ENCODE data around the gene RRAGD.

Gene RRAGD, protein sequence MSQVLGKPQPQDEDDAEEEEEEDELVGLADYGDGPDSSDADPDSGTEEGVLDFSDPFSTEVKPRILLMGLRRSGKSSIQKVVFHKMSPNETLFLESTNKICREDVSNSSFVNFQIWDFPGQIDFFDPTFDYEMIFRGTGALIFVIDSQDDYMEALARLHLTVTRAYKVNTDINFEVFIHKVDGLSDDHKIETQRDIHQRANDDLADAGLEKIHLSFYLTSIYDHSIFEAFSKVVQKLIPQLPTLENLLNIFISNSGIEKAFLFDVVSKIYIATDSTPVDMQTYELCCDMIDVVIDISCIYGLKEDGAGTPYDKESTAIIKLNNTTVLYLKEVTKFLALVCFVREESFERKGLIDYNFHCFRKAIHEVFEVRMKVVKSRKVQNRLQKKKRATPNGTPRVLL

DNA sequence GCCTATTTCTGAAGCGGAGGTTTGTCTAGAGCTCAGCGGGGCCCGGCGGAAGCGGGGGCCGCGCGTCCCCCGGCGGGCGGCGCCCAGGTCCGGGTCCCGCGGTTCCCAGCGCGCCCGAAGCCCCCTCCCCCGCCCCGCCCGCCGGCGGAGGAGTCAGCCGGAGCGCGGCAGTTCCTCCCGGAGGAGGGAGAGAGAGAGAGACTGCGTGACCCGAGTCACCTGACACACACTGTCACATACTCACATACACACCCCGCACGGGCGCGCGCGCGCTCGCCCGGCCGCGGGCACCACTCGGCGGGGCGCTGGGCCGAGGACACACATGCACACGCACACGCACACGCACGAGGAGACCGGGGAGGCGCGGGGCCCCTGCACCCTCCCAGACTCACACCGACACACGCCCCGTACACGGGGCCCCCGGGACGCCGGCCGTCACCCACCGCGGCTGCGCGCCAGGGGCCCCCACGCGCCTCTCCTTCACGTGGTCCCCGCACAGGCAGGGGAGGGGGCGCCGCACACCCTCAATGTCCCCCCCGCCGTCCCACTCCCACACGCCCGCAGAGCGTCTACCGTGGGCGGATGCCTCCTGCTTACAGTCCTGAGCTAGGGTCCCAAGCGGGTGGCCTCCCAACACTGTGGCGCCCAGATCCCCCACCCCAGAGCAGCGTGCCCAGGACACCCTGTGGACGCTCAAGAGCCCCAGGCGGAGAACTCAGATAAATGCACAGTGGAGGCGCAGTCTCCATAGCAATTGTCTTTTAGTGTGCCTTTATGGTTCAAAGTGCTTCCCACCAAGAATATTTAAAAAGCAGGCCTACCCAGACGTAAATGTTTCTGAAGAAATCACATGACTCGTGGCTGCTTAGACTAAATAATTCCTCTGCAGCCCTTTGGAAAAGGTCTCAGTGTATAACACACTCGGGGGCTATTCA lies at the start of gene RRAGD:
Gene RRAGD, minus strand, starts transcription at position 203 of the 935 bp plus-strand sequence. CDS start 280 bp downstream, outside the sequence.
- Histone ChIP-seq H3K27me3 (ENCODE audit: insufficient read depth, insufficient read length) (peaks cover 48% of the 10 kb centered on the region), H3K4me3 (ENCODE audit: insufficient read length, low read depth) (peak within 1 kb of the TSS; percentile 64), H3K9ac (ENCODE audit: insufficient read length, low read depth) (peak within 1 kb of the TSS; percentile 72), H3K9me3 (ENCODE audit: insufficient read depth, low read length) (no peaks in the 10 kb centered on the region), H3K4me1 (ENCODE audit: insufficient read depth, insufficient read length) (no peaks in the 10 kb centered on the region), H3K36me3 (ENCODE audit: insufficient read depth, insufficient read length, low read length) (no peaks in the 10 kb centered on the region)
- DNase-seq (ENCODE audit: low read depth, low spot score), result no peak
- TF ChIP-seq YY1 (IDR thresholded peaks at IDR 0.05; ENCODE audit: insufficient read depth, insufficient read length) (no peak), ZNF274 (IDR thresholded peaks at IDR 0.05; ENCODE audit: low read depth, low read length) (no peak)

DNA sequence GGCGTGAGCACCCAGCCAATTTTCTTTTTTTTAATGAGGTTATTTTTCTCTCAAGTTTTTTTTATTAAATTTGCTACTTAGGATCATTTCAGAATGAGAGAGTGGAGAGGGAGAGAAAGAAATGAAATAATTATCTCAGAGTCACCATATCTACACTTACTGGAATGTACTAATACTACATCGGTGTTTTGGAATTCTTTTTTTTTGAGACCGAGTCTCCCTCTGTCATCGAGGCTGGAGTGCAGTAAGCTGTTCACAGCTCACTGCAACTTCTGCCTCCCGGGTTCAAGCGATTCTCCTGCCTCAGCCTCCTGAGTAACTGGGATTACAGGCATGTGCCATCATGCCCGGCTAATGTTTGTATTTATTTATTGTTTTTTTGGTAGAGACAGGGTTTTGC lies 48.6 kb upstream of the RRAGD start:
- no peaks in the 10 kb centered on the region for H3K36me3 ChIP-seq (ENCODE audit: insufficient read depth, insufficient read length, low read length)

DNA sequence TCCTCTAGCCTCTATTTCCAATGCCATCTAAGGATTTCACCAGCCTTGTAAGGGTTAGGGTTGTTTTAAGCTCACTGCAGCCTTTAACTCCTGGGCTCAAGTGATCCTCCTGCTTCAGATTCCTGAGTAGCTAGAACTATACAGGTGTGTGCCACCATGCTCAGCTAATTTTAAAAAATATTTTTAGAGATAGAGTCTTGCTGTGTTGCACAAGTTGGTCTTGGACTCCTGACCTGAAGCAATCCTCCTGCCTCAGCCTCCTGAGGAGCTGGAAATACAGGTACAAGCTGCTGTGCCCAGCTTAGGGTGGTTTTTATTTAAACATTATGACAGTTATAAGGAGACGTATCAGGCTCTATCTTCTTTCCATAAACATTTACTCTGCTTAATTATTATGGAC lies 47.4 kb upstream of the RRAGD start:
- H3K27me3 ChIP-seq (ENCODE audit: insufficient read depth, insufficient read length), result no peaks in the 10 kb centered on the region
- H3K36me3 ChIP-seq (ENCODE audit: insufficient read depth, insufficient read length, low read length), result no peaks in the 10 kb centered on the region
- no peak overlapping the region for H3K9ac ChIP-seq (ENCODE audit: insufficient read length, low read depth)
- H3K4me1 ChIP-seq (ENCODE audit: insufficient read depth, insufficient read length), result no peaks in the 10 kb centered on the region
- TF ChIP-seq YY1 (IDR thresholded peaks at IDR 0.05; ENCODE audit: insufficient read depth, insufficient read length) (no peak), SUZ12 (IDR thresholded peaks at IDR 0.05; ENCODE audit: extremely low read depth, insufficient read depth, insufficient read length) (no peak), ZNF274 (IDR thresholded peaks at IDR 0.05; ENCODE audit: low read depth, low read length) (no peak)
- H3K4me3 ChIP-seq (ENCODE audit: insufficient read length, low read depth), result no peak overlapping the region
- H3K9me3 ChIP-seq (ENCODE audit: insufficient read depth, low read length), result no peaks in the 10 kb centered on the region
- no peak for DNase-seq (ENCODE audit: low read depth, low spot score)

More for the DNA sequence above, 48.6 kb upstream of the RRAGD start:
- no peaks in the 10 kb centered on the region for H3K27me3 ChIP-seq (ENCODE audit: insufficient read depth, insufficient read length)
- no peaks in the 10 kb centered on the region for H3K4me1 ChIP-seq (ENCODE audit: insufficient read depth, insufficient read length)
- TF ChIP-seq ZNF274 (IDR thresholded peaks at IDR 0.05; ENCODE audit: low read depth, low read length) (no peak), YY1 (IDR thresholded peaks at IDR 0.05; ENCODE audit: insufficient read depth, insufficient read length) (no peak), SUZ12 (IDR thresholded peaks at IDR 0.05; ENCODE audit: extremely low read depth, insufficient read depth, insufficient read length) (no peak)
- DNase-seq (ENCODE audit: low read depth, low spot score), result no peak
- no peak overlapping the region for H3K9ac ChIP-seq (ENCODE audit: insufficient read length, low read depth)
- H3K9me3 ChIP-seq (ENCODE audit: insufficient read depth, low read length), result no peaks in the 10 kb centered on the region
- no peak overlapping the region for H3K4me3 ChIP-seq (ENCODE audit: insufficient read length, low read depth)

DNA sequence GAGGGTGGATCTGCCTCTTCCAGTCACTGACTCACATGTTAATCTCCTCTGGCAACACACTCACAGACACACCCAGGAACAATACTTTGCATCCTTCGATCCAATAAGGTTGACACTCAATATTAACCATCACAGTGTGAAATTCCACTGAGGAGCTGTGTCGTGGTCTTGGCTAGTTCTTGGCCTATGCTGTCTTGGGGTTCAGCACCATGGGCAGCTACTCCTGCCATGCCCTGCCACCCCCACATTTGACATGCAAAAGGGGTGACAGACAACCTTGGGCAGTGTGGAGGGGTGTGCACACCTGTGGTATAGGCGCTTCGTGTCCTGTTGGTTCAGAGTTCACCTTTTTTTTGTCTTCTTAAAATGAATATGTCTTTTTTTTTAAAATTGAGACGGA lies 46.6 kb upstream of the RRAGD start:
- no peaks in the 10 kb centered on the region for H3K27me3 ChIP-seq (ENCODE audit: insufficient read depth, insufficient read length)
- no peak overlapping the region for H3K9ac ChIP-seq (ENCODE audit: insufficient read length, low read depth)
- no peak for TF ChIP-seq ZNF274 (IDR thresholded peaks at IDR 0.05; ENCODE audit: low read depth, low read length)
- TF ChIP-seq SUZ12 (IDR thresholded peaks at IDR 0.05; ENCODE audit: extremely low read depth, insufficient read depth, insufficient read length), result no peak
- no peak for TF ChIP-seq YY1 (IDR thresholded peaks at IDR 0.05; ENCODE audit: insufficient read depth, insufficient read length)
- no peak for DNase-seq (ENCODE audit: low read depth, low spot score)
- no peaks in the 10 kb centered on the region for H3K4me1 ChIP-seq (ENCODE audit: insufficient read depth, insufficient read length)
- H3K4me3 ChIP-seq (ENCODE audit: insufficient read length, low read depth), result no peak overlapping the region
- H3K36me3 ChIP-seq (ENCODE audit: insufficient read depth, insufficient read length, low read length), result no peaks in the 10 kb centered on the region
- no peaks in the 10 kb centered on the region for H3K9me3 ChIP-seq (ENCODE audit: insufficient read depth, low read length)

DNA sequence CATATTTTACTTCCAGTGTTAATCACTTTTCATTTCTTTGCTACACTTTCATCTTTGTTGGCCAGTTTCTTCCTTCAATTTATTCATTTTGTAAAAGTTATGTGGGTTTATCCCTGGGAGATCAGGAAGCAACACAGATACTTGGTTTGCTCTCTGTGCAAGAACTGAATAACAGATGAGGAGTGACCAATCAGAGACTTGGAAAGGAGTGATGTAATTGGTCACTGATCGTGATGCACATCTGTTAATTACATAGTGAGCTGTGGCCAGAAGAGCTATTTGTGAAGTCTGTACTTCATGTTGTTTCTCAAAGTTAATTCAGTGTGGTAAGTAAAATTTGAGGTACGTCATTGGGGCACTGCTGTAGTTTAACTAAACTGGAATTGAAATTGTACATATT lies 42.2 kb upstream of the RRAGD start:
- no peak overlapping the region for H3K9ac ChIP-seq (ENCODE audit: insufficient read length, low read depth)
- no peaks in the 10 kb centered on the region for H3K27me3 ChIP-seq (ENCODE audit: insufficient read depth, insufficient read length)
- H3K4me1 ChIP-seq (ENCODE audit: insufficient read depth, insufficient read length), result no peaks in the 10 kb centered on the region
- TF ChIP-seq ZNF274 (IDR thresholded peaks at IDR 0.05; ENCODE audit: low read depth, low read length) (no peak), SUZ12 (IDR thresholded peaks at IDR 0.05; ENCODE audit: extremely low read depth, insufficient read depth, insufficient read length) (no peak), YY1 (IDR thresholded peaks at IDR 0.05; ENCODE audit: insufficient read depth, insufficient read length) (no peak)
- H3K9me3 ChIP-seq (ENCODE audit: insufficient read depth, low read length), result no peaks in the 10 kb centered on the region
- H3K4me3 ChIP-seq (ENCODE audit: insufficient read length, low read depth), result no peak overlapping the region
- H3K36me3 ChIP-seq (ENCODE audit: insufficient read depth, insufficient read length, low read length), result no peaks in the 10 kb centered on the region
- no peak for DNase-seq (ENCODE audit: low read depth, low spot score)

DNA sequence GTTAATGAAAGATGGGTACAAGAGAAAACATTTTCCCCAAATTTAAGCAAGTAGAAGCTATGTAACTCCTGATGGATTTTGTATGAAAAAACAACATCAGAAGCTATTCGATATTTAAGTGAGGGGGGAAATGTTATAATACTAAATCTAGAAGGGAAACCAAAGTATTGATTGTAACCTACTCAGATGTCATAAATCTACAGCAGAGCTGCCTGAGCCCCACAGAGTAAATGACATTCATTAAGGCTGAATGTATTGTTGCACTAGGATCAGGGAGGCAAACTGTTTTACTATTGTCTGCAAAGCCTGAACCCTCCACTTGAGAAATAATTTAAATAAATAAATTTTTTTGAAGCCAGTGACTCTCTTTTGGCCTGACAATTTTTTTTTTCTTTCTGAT lies 40.2 kb upstream of the RRAGD start:
- Histone ChIP-seq H3K4me1 (ENCODE audit: insufficient read depth, insufficient read length) (no peaks in the 10 kb centered on the region), H3K27me3 (ENCODE audit: insufficient read depth, insufficient read length) (no peaks in the 10 kb centered on the region), H3K9ac (ENCODE audit: insufficient read length, low read depth) (no peak overlapping the region), H3K4me3 (ENCODE audit: insufficient read length, low read depth) (no peak overlapping the region), H3K9me3 (ENCODE audit: insufficient read depth, low read length) (no peaks in the 10 kb centered on the region), H3K36me3 (ENCODE audit: insufficient read depth, insufficient read length, low read length) (no peaks in the 10 kb centered on the region)
- no peak for TF ChIP-seq SUZ12 (IDR thresholded peaks at IDR 0.05; ENCODE audit: extremely low read depth, insufficient read depth, insufficient read length)
- TF ChIP-seq YY1 (IDR thresholded peaks at IDR 0.05; ENCODE audit: insufficient read depth, insufficient read length), result no peak
- TF ChIP-seq ZNF274 (IDR thresholded peaks at IDR 0.05; ENCODE audit: low read depth, low read length), result no peak
- DNase-seq (ENCODE audit: low read depth, low spot score), result no peak

DNA sequence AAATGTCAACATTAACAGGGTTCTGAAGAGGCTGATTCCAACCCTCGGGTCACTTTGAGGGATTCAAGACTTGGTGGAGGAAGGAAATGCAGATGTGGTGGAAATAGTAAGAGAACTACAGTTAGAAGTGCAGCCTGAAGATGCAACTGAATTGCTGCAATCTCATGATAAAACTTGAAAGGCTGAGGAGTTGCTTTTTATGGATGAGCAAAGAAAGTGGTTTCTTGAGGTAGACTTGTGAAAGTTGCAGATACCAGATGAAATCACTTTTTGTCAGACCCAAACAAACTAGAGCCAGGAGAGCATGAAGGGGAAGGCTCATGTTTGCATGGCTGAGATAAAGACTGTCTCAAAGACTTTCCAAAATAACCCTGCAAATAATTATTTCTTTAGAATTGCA lies 37.1 kb upstream of the RRAGD start:
- Histone ChIP-seq H3K4me3 (ENCODE audit: insufficient read length, low read depth) (no peak overlapping the region), H3K4me1 (ENCODE audit: insufficient read depth, insufficient read length) (no peaks in the 10 kb centered on the region), H3K9me3 (ENCODE audit: insufficient read depth, low read length) (no peaks in the 10 kb centered on the region), H3K27me3 (ENCODE audit: insufficient read depth, insufficient read length) (no peaks in the 10 kb centered on the region), H3K9ac (ENCODE audit: insufficient read length, low read depth) (no peak overlapping the region), H3K36me3 (ENCODE audit: insufficient read depth, insufficient read length, low read length) (no peaks in the 10 kb centered on the region)
- DNase-seq (ENCODE audit: low read depth, low spot score), result no peak
- TF ChIP-seq ZNF274 (IDR thresholded peaks at IDR 0.05; ENCODE audit: low read depth, low read length) (no peak), SUZ12 (IDR thresholded peaks at IDR 0.05; ENCODE audit: extremely low read depth, insufficient read depth, insufficient read length) (no peak), YY1 (IDR thresholded peaks at IDR 0.05; ENCODE audit: insufficient read depth, insufficient read length) (no peak)

Data from NT2/D1 (cell line).